HG03095 (cell line): ENCODE measurements around the gene PCDHB8.
"Not testable (repeated sequence)": the region's sequence is repeated elsewhere in the genome, so short reads cannot be mapped to it uniquely, and the experiment has no call there.

Experiments used
- ATAC-seq: cut with Tn5 transposase; IDR thresholded peaks from one replicate; pipeline ENCODE4 v1.9.1; 2021; ENCODE audit warnings: moderate library complexity; ENCODE audit not compliant: unreplicated experiment

PCDHB8 gene

DNA sequence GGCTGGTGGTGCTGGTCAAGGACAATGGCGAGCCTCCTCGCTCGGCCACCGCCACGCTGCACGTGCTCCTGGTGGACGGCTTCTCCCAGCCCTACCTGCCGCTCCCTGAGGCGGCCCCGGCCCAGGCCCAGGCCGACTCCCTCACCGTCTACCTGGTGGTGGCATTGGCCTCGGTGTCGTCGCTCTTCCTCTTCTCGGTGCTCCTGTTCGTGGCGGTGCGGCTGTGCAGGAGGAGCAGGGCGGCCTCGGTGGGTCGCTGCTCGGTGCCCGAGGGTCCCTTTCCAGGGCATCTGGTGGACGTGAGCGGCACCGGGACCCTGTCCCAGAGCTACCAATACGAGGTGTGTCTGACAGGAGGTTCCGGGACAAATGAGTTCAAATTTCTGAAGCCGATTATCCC, 47.8 kb downstream of the PCDHB8 start:
- not testable (repeated sequence) for ATAC-seq
